A549 treated with RU486 at 1 μM for 4 hours (cell line): ENCODE measurements around the gene FZD8. TPM values are rescaled to one million over a fixed set of nuclear protein-coding genes. Genes with fewer than 3 reads are reported as not detected.

Source experiments
- total RNA-seq: library from RNA; stranded (reverse); fragments of 200-300 nt; extraction: Qiagen RNA extraction; gene quantifications from 5 replicates; pipeline ENCODE4 v1.2.3, GENCODE V29; 2022; ENCODE audit warnings: low read depth

The FZD8 gene
- 4.8 to 8.7 TPM (median 7.4 TPM) in 5 replicates for total RNA-seq

GRCh38 chr10:35642035-35642792, at the start of gene FZD8:
Gene FZD8 (minus strand): TSS chr10:35642296. CDS start chr10:35641429, 867 bp downstream.

GRCh38 chr10:35605191-35605590, 36.9 kb downstream of the FZD8 start, which contains the start of gene GJD4:
Gene GJD4 (plus strand): TSS chr10:35605341. CDS start chr10:35605568, 227 bp downstream.

Other genes with a start within 250 kb of the FZD8 start
- gene GJD4, start 37.0 kb downstream of the FZD8 start, total RNA-seq, result 0.09 TPM in 1 of 5 replicates, not detected in the others